Fibroblast of the aortic adventitia (primary cell): ENCODE results near the gene VNN1. TPM values are rescaled to one million over a fixed set of nuclear protein-coding genes. Genes with fewer than 3 reads are reported as not detected.

ENCODE experiments used
- DNase-seq: peaks from one replicate; pipeline ENCODE4 v3.0.0-alpha.2; 2010; ENCODE audit warnings: low read depth
- H3K4me3 ChIP-seq: 2 replicates; pipeline ENCODE4 v1.5.1; 2011; ENCODE audit warnings: low read depth, mild to moderate bottlenecking, control low read depth, low read length, moderate library complexity
- CTCF ChIP-seq: IDR thresholded peaks from 2 replicates; pipeline ENCODE4 v1.5.1; 2011; ENCODE audit warnings: mild to moderate bottlenecking, low read length, control low read depth, inconsistent platforms; ENCODE audit not compliant: insufficient read depth
- total RNA-seq: library from RNA; depleted of rRNA; stranded (reverse); fragments of >200 nt; gene quantifications from 2 replicates; pipeline ENCODE4 v1.2.3, GENCODE V29; 2012; ENCODE audit warnings: low replicate concordance

The VNN1 gene
- total RNA-seq, 1 donor = under 0.01 TPM

GRCh38 chr6:132736239-132736638 is 22.4 kb upstream of the VNN1 start:
- no peak for TF ChIP-seq CTCF
- H3K4me3 ChIP-seq = no peak overlapping the region
- no peak for DNase-seq

- peak; percentile 33 for TF ChIP-seq CTCF
- DNase-seq = peak; percentile 25
- no peak overlapping the region for H3K4me3 ChIP-seq
Measured at GRCh38 chr6:132734694-132735236, 20.9 kb upstream of the VNN1 start.

- TF ChIP-seq CTCF = no peak
- H3K4me3 ChIP-seq = no peak overlapping the region
- no peak for DNase-seq
Measured at GRCh38 chr6:132733814-132734213, 20.0 kb upstream of the VNN1 start.

- DNase-seq = no peak
- no peak overlapping the region for H3K4me3 ChIP-seq
- no peak for TF ChIP-seq CTCF
Measured at GRCh38 chr6:132733283-132733682, 19.4 kb upstream of the VNN1 start.

GRCh38 chr6:132731086-132731485 is 17.2 kb upstream of the VNN1 start:
- DNase-seq = no peak

GRCh38 chr6:132730560-132730959 is 16.7 kb upstream of the VNN1 start:
- peak; percentile 34 for DNase-seq
- H3K4me3 ChIP-seq = no peak overlapping the region
- TF ChIP-seq CTCF = no peak

More at GRCh38 chr6:132731086-132731485, 17.2 kb upstream of the VNN1 start:
- no peak overlapping the region for H3K4me3 ChIP-seq
- no peak for TF ChIP-seq CTCF

- no peak for TF ChIP-seq CTCF
- DNase-seq = no peak
Measured at GRCh38 chr6:132728616-132729015, 14.8 kb upstream of the VNN1 start.

More at GRCh38 chr6:132728616-132729015, 14.8 kb upstream of the VNN1 start:
- no peak overlapping the region for H3K4me3 ChIP-seq
